IMR-90 (cell line): Measurements from ENCODE around the gene TIAM1. TPM values are rescaled to one million over a fixed set of nuclear protein-coding genes. Genes with fewer than 3 reads are reported as not detected.

ENCODE experiments used
- ATAC-seq: fragments of 200-7000 bp; cut with Tn5 transposase; 2 replicates; pipeline ENCODE4 v1.9.1; 2020; ENCODE audit warnings: low read depth, mild to moderate bottlenecking, moderate library complexity
- BruUV-seq: library from RNA; stranded (reverse); fragments of 400-500 nt; replicated peaks from 2 replicates; lab custom pipeline; 2021; lab: Mats Ljungman, UMichigan
- CTCF ChIA-PET: fragments of 300-600 bp; formaldehyde crosslinking; extraction: SDS; loops from one replicate; lab custom pipeline; 2021; ENCODE audit warnings: antibody characterized with exemption; lab: Yijun Ruan, JAX
- POLR2A ChIA-PET: fragments of 300-600 bp; sonication (Branson Sonifier 250); formaldehyde crosslinking; loops from one replicate; lab custom pipeline; 2022; ENCODE audit warnings: antibody characterized with exemption; ENCODE audit not compliant: unreplicated experiment; lab: Charles Lee
- DNase-seq: peaks from one replicate; pipeline ENCODE4 v3.0.0; 2013
- H2AFZ ChIP-seq: replicated peaks from 2 replicates; pipeline ENCODE3; 2013; ENCODE audit warnings: low read length, mild to moderate bottlenecking; ENCODE audit not compliant: poor library complexity
- H2AK5ac ChIP-seq: 2 replicates; pipeline ENCODE4 v1.6.1; 2013; ENCODE audit warnings: low read depth, low read length, inconsistent platforms
- H2AK9ac ChIP-seq: replicated peaks from 2 replicates; pipeline ENCODE3; 2013; ENCODE audit warnings: mild to moderate bottlenecking, low read depth, low read length, moderate library complexity; ENCODE audit not compliant: poor library complexity
- H2BK120ac ChIP-seq: 2 replicates; pipeline ENCODE4 v1.6.1; 2013; ENCODE audit warnings: low read depth, low read length, inconsistent platforms
- H2BK15ac ChIP-seq: 3 replicates; pipeline ENCODE4 v1.6.1; 2013; ENCODE audit warnings: low read depth, low read length, inconsistent platforms
- H2BK20ac ChIP-seq: 2 replicates; pipeline ENCODE4 v1.6.1; 2013; ENCODE audit warnings: low read depth, mild to moderate bottlenecking, inconsistent platforms, low read length, moderate library complexity
- H2BK5ac ChIP-seq: 2 replicates; pipeline ENCODE4 v1.6.1; 2013; ENCODE audit warnings: mild to moderate bottlenecking, low read depth, low read length, inconsistent platforms; ENCODE audit not compliant: poor library complexity, severe bottlenecking
- H3K14ac ChIP-seq: replicated peaks from 2 replicates; pipeline ENCODE4 v1.6.1; 2013; ENCODE audit warnings: low read depth, low read length, inconsistent platforms
- H3K18ac ChIP-seq: 2 replicates; pipeline ENCODE4 v1.6.1; 2013; ENCODE audit warnings: low read depth, low read length, control low read depth
- H3K23ac ChIP-seq: 2 replicates; pipeline ENCODE4 v1.6.1; 2013; ENCODE audit warnings: low read depth, low read length, inconsistent platforms
- H3K27ac ChIP-seq: 2 replicates; pipeline ENCODE4 v1.5.1; 2013; ENCODE audit warnings: mild to moderate bottlenecking, control low read depth, low read length; ENCODE audit not compliant: insufficient read depth
- H3K27me3 ChIP-seq: 2 replicates; pipeline ENCODE4 v1.6.1; 2013; ENCODE audit warnings: low read length; ENCODE audit not compliant: control insufficient read depth, insufficient read depth
- H3K36me3 ChIP-seq: 2 replicates; pipeline ENCODE4 v1.6.1; 2013; ENCODE audit warnings: low read length, mixed read lengths; ENCODE audit not compliant: control insufficient read depth, insufficient read depth
- H3K4ac ChIP-seq: 2 replicates; pipeline ENCODE4 v1.6.1; 2013; ENCODE audit warnings: low read depth, low read length, inconsistent platforms
- H3K4me1 ChIP-seq: 2 replicates; pipeline ENCODE4 v1.6.1; 2013; ENCODE audit warnings: low read length, mixed read lengths; ENCODE audit not compliant: control insufficient read depth, insufficient read depth
- H3K4me2 ChIP-seq: 2 replicates; pipeline ENCODE4 v1.6.1; 2013; ENCODE audit warnings: low read depth, mild to moderate bottlenecking, control low read depth, low read length, moderate library complexity
- H3K4me3 ChIP-seq: 2 replicates; pipeline ENCODE4 v1.5.1; 2013; ENCODE audit warnings: low read depth, mild to moderate bottlenecking, control low read depth, low read length, moderate library complexity; ENCODE audit not compliant: insufficient read depth
- H3K56ac ChIP-seq: 2 replicates; pipeline ENCODE4 v1.6.1; 2013; ENCODE audit warnings: low read length, inconsistent platforms; ENCODE audit not compliant: insufficient read depth; ENCODE audit errors: extremely low read depth
- H3K79me1 ChIP-seq, 2 experiments: 2 replicates each; pipeline ENCODE4 v1.6.1; 2013; ENCODE audit warnings: low read length in 2 of 2, inconsistent platforms in 1 of 2, low read depth in 1 of 2
- H3K9ac ChIP-seq: 2 replicates; pipeline ENCODE4 v1.6.1; 2013; ENCODE audit warnings: low read depth, low read length, control low read depth
- H3K9me1 ChIP-seq: 2 replicates; pipeline ENCODE4 v1.6.1; 2013; ENCODE audit warnings: low read length, inconsistent platforms; ENCODE audit not compliant: insufficient read depth
- H3K9me3 ChIP-seq: 2 replicates; pipeline ENCODE4 v1.6.1; 2013; ENCODE audit warnings: low read length; ENCODE audit not compliant: control insufficient read depth, insufficient read depth
- H4K20me1 ChIP-seq: 2 replicates; pipeline ENCODE4 v1.6.1; 2013; ENCODE audit warnings: low read length, inconsistent platforms; ENCODE audit not compliant: insufficient read depth
- H4K5ac ChIP-seq: 2 replicates; pipeline ENCODE4 v1.6.1; 2013; ENCODE audit warnings: mild to moderate bottlenecking, low read depth, low read length, control low read depth
- H4K8ac ChIP-seq, 2 experiments: 2 replicates each; pipeline ENCODE4 v1.6.1; 2013; ENCODE audit warnings: low read depth in 2 of 2, low read length in 2 of 2, control low read depth in 1 of 2, inconsistent platforms in 1 of 2
- H4K91ac ChIP-seq: 2 replicates; pipeline ENCODE4 v1.6.1; 2013; ENCODE audit warnings: low read depth, low read length, inconsistent platforms; ENCODE audit not compliant: insufficient read depth
- BHLHE40 ChIP-seq: fragments of 150-350 bp; IDR thresholded peaks from 2 replicates; pipeline ENCODE4 v1.6.1; 2016; ENCODE audit warnings: mild to moderate bottlenecking, low read depth, low read length
- CEBPB ChIP-seq: IDR thresholded peaks from 2 replicates; pipeline ENCODE4 v1.6.1; 2012; ENCODE audit warnings: low read depth, low read length, improper control_type of control experiment
- CHD1 ChIP-seq: IDR thresholded peaks from 2 replicates; pipeline ENCODE4 v1.6.1; 2012; ENCODE audit warnings: low read depth, low read length, improper control_type of control experiment
- FOS ChIP-seq: fragments of 150-350 bp; IDR thresholded peaks from 2 replicates; pipeline ENCODE4 v1.6.1; 2016; ENCODE audit warnings: low read depth, low read length
- MAFK ChIP-seq: IDR thresholded peaks from 2 replicates; pipeline ENCODE4 v1.6.1; 2012; ENCODE audit warnings: low read depth, low read length, improper control_type of control experiment
- MAZ ChIP-seq: IDR thresholded peaks from 2 replicates; pipeline ENCODE4 v1.6.1; 2012; ENCODE audit warnings: low read depth, mild to moderate bottlenecking, low read length, improper control_type of control experiment, moderate library complexity, borderline replicate concordance
- MXI1 ChIP-seq: IDR thresholded peaks from 2 replicates; pipeline ENCODE4 v1.6.1; 2012; ENCODE audit warnings: low read depth, mild to moderate bottlenecking, low read length, moderate library complexity, borderline replicate concordance
- NFE2L2 ChIP-seq: fragments of 150-350 bp; IDR thresholded peaks from 2 replicates; pipeline ENCODE4 v1.6.1; 2016; ENCODE audit warnings: low read depth, mild to moderate bottlenecking, low read length
- POLR2A ChIP-seq: IDR thresholded peaks from 2 replicates; pipeline ENCODE4 v1.6.1; 2012; ENCODE audit warnings: mild to moderate bottlenecking, low read depth, low read length
- RAD21 ChIP-seq: IDR thresholded peaks from 2 replicates; pipeline ENCODE4 v1.6.1; 2012; ENCODE audit warnings: low read length, improper control_type of control experiment
- RCOR1 ChIP-seq: IDR thresholded peaks from 2 replicates; pipeline ENCODE4 v1.6.1; 2012; ENCODE audit warnings: mild to moderate bottlenecking, low read length, improper control_type of control experiment; ENCODE audit not compliant: insufficient replicate concordance
- RFX5 ChIP-seq: IDR thresholded peaks from 2 replicates; pipeline ENCODE4 v1.8.0; 2012; ENCODE audit warnings: low read depth, mild to moderate bottlenecking, low read length, moderate library complexity
- SMC3 ChIP-seq: fragments of 150-350 bp; IDR thresholded peaks from 2 replicates; pipeline ENCODE4 v1.6.1; 2016; ENCODE audit warnings: low read depth, mild to moderate bottlenecking, antibody characterized with exemption, low read length, moderate library complexity
- WGBS, 2 experiments: methylation state at CpG; one replicate each; pipeline versions ENCODE4 v1.1.5 to v1.1.7; 2013; ENCODE audit warnings: missing lambda C conversion rate in 2 of 2; ENCODE audit not compliant: insufficient read length in 1 of 2; ENCODE audit errors: extremely low coverage in 2 of 2; 5-methylcytosine and 5-hydroxymethylcytosine counted together
- dilution Hi-C: fragments of 300-500 bp; cut with HindIII; formaldehyde crosslinking; loops from one replicate; pipeline ENCODE4 v1.14.3; 2018; ENCODE audit warnings: low sequenced_read_pairs; ENCODE audit not compliant: unreplicated experiment
- in situ Hi-C: fragments of 300-500 bp; cut with MboI; formaldehyde crosslinking; loops from 3 replicates; pipeline ENCODE4 v1.14.3; 2019; ENCODE audit warnings: low sequenced_read_pairs, inconsistent platforms, mixed read lengths
- intact Hi-C: fragments of 100-400 bp; cut with micrococcal nuclease; formaldehyde crosslinking; loops from 2 replicates; pipeline ENCODE4 v1.10.0; 2022
- polyA plus RNA-seq, 3 experiments: library from polyadenylated mRNA; depleted of rRNA; stranded (reverse); fragments of >200 nt; gene quantifications; 2 replicates each; pipeline ENCODE4 v1.2.3, GENCODE V29; 2012; ENCODE audit warnings: low replicate concordance in 1 of 3
- total RNA-seq: library from RNA; depleted of rRNA; stranded (reverse); fragments of >200 nt; gene quantifications from 2 replicates; pipeline ENCODE4 v1.2.3, GENCODE V29; 2012
- TF ChIP-seq, protein P1 (sequence below): fragments of 150-350 bp; IDR thresholded peaks from 2 replicates; pipeline ENCODE4 v1.6.1; 2017; ENCODE audit warnings: mild to moderate bottlenecking, antibody characterized with exemption, low read length, low read depth
- TF ChIP-seq, protein P2 (sequence below): conservative IDR thresholded peaks from 2 replicates; pipeline ENCODE4 v1.5.1; 2012; ENCODE audit warnings: mild to moderate bottlenecking, low read depth, low read length, improper control_type of control experiment
- TF ChIP-seq, protein P3 (sequence below): fragments of 150-350 bp; IDR thresholded peaks from 2 replicates; pipeline ENCODE4 v1.6.1; 2016; ENCODE audit warnings: low read depth, mild to moderate bottlenecking, low read length, moderate library complexity, borderline replicate concordance

The TIAM1 gene
- total and polyA plus RNA-seq, 2 of the 4 experiments (the other 2 are of a cell fraction) = 2.9 to 9.3 TPM

DNA sequence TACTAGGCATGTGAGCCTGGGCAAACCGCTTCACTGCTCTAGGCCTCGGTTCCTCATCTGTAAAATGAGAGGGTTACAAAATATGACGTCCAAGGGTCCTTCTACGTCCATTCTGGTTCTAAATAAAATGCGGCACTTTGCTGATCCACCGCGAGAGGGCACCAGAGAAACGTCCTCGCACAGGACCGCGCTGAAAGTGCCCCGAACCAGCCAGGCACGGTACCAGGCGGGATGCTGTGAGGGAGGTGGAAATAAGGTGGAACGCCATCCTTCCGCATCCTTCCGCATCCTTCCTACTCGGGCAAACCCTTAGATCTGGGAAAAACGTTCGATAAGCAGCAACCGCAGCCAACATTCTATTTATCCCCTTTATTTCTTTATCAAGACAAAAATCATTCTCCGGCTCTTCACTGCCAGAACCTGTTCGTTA is 245.5 kb downstream of the TIAM1 start:
- Histone ChIP-seq H3K9me1 (no peaks in the 10 kb centered on the region), H4K91ac (no peak overlapping the region), H3K4me3 (no peak overlapping the region), H3K4me2 (no peak overlapping the region), H2BK15ac (no peak overlapping the region), H2BK120ac (no peak overlapping the region), H4K5ac (no peak overlapping the region), H3K4ac (no peak overlapping the region), H3K4me1 (no peaks in the 10 kb centered on the region), H3K27me3 (no peaks in the 10 kb centered on the region), H2AK5ac (no peak overlapping the region), H2AK9ac (peak overlapping the region; percentile 48), H3K27ac (no peak overlapping the region), H3K56ac (no peak overlapping the region), H2BK20ac (no peak overlapping the region), H4K8ac (no peak overlapping the region), H3K14ac (no peak overlapping the region), H2BK5ac (no peak overlapping the region), H4K20me1 (no peaks in the 10 kb centered on the region), H3K23ac (no peak overlapping the region), H3K18ac (no peak overlapping the region), H3K9me3 (no peaks in the 10 kb centered on the region), H3K79me1 (no peaks in the 10 kb centered on the region), H3K9ac (no peak overlapping the region), H3K36me3 (no peaks in the 10 kb centered on the region), H2AFZ (peak overlapping the region; percentile 75)
- peak; percentile 91 for ATAC-seq
- BruUV-seq = no TSS peak
- DNase-seq = peak; percentile 48
- dilution Hi-C loops (no loop called here), intact Hi-C loops (loop anchor here (1.0 kb wide), 3 partner anchors 82 to 506 kb away; no protein-coding TSS in a partner anchor), in situ Hi-C loops (loop anchor here (5.0 to 25.0 kb wide), 3 partner anchors 84 to 2011 kb away; no protein-coding TSS in a partner anchor)
- no peak for TF ChIP-seq RCOR1
- TF ChIP-seq RAD21 = peak; percentile 89
- TF ChIP-seq, protein P1, sequence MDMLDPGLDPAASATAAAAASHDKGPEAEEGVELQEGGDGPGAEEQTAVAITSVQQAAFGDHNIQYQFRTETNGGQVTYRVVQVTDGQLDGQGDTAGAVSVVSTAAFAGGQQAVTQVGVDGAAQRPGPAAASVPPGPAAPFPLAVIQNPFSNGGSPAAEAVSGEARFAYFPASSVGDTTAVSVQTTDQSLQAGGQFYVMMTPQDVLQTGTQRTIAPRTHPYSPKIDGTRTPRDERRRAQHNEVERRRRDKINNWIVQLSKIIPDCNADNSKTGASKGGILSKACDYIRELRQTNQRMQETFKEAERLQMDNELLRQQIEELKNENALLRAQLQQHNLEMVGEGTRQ = no peak
- no peak for TF ChIP-seq NFE2L2
- peak; percentile 80 for TF ChIP-seq SMC3
- TF ChIP-seq, protein P2, sequence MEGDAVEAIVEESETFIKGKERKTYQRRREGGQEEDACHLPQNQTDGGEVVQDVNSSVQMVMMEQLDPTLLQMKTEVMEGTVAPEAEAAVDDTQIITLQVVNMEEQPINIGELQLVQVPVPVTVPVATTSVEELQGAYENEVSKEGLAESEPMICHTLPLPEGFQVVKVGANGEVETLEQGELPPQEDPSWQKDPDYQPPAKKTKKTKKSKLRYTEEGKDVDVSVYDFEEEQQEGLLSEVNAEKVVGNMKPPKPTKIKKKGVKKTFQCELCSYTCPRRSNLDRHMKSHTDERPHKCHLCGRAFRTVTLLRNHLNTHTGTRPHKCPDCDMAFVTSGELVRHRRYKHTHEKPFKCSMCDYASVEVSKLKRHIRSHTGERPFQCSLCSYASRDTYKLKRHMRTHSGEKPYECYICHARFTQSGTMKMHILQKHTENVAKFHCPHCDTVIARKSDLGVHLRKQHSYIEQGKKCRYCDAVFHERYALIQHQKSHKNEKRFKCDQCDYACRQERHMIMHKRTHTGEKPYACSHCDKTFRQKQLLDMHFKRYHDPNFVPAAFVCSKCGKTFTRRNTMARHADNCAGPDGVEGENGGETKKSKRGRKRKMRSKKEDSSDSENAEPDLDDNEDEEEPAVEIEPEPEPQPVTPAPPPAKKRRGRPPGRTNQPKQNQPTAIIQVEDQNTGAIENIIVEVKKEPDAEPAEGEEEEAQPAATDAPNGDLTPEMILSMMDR = peak; percentile 92
- no peak for TF ChIP-seq CHD1
- TF ChIP-seq MAFK = no peak
- TF ChIP-seq MXI1 = no peak
- no peak for TF ChIP-seq RFX5
- TF ChIP-seq, protein P3, sequence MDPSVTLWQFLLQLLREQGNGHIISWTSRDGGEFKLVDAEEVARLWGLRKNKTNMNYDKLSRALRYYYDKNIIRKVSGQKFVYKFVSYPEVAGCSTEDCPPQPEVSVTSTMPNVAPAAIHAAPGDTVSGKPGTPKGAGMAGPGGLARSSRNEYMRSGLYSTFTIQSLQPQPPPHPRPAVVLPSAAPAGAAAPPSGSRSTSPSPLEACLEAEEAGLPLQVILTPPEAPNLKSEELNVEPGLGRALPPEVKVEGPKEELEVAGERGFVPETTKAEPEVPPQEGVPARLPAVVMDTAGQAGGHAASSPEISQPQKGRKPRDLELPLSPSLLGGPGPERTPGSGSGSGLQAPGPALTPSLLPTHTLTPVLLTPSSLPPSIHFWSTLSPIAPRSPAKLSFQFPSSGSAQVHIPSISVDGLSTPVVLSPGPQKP = no peak
- TF ChIP-seq MAZ = no peak
- no peak for TF ChIP-seq FOS
- TF ChIP-seq BHLHE40 = no peak
- no peak for TF ChIP-seq CEBPB
- TF ChIP-seq POLR2A = 0 out of 2 replicates have a peak, but pooled peaks have one; percentile 40
- no CpG with 5 or more reads among the region's 23 CpGs for WGBS, 2 experiments
- POLR2A ChIA-PET = no interaction called here
- CTCF ChIA-PET = interaction anchor here (0.8 to 1.5 kb wide), 7 partner anchors 10 to 507 kb away, joined by 3 to 9 read pairs (median 4); no protein-coding TSS in a partner anchor
